Stomach smooth muscle (tissue), 2 donors: ENCODE measurements around the gene GNAZ.
"Not testable (repeated sequence)": the region's sequence is repeated elsewhere in the genome, so short reads cannot be mapped to it uniquely, and the experiment has no call there.

Experiments
- H3K27ac ChIP-seq: one replicate; pipeline ENCODE4 v1.7.0; 2013; ENCODE audit warnings: mild to moderate bottlenecking, low read length, inconsistent platforms
- H3K27me3 ChIP-seq, 2 donors: one replicate each; pipeline ENCODE4 v1.7.0; 2013; ENCODE audit warnings: low read length in 2 of 2; ENCODE audit not compliant: insufficient read depth in 2 of 2, control insufficient read depth in 1 of 2
- H3K36me3 ChIP-seq, 2 donors: one replicate each; pipeline ENCODE4 v1.7.0; 2013; ENCODE audit warnings: low read length in 2 of 2; ENCODE audit not compliant: control insufficient read depth in 2 of 2, insufficient read depth in 2 of 2
- H3K4me1 ChIP-seq: one replicate; pipeline ENCODE4 v1.7.0; 2013; ENCODE audit warnings: low read length; ENCODE audit not compliant: control insufficient read depth, insufficient read depth
- H3K4me3 ChIP-seq, 2 donors: one replicate each; pipeline ENCODE4 v1.7.0; 2013; ENCODE audit warnings: low read length in 2 of 2
- H3K9ac ChIP-seq, 2 donors: one replicate each; pipeline ENCODE4 v1.7.0; 2013; ENCODE audit warnings: low read length in 2 of 2, mild to moderate bottlenecking in 1 of 2
- H3K9me3 ChIP-seq, 2 donors: one replicate each; pipeline ENCODE4 v1.7.0; 2013; ENCODE audit warnings: low read length in 2 of 2; ENCODE audit not compliant: control insufficient read depth in 2 of 2
- donor health status: healthy.
- donor health status: Pancreatic carcinoma.

GNAZ gene

GRCh38 chr22:23070418-23071229 is at the start of gene GNAZ:
Gene GNAZ (plus strand): TSS chr22:23070519. CDS start chr22:23095696, 25,177 bp downstream.
- Histone ChIP-seq H3K4me1 (peaks cover 31% of the 10 kb centered on the region), H3K9ac (peak within 1 kb of the TSS; percentile 67 to 71), H3K4me3 (peak within 1 kb of the TSS; percentile 81 to 84), H3K9me3 (no peaks in the 10 kb centered on the region), H3K27me3 (no peaks in the 10 kb centered on the region), H3K36me3 (no peaks in the 10 kb centered on the region), H3K27ac (peak within 1 kb of the TSS; percentile 41)

GRCh38 chr22:23020659-23021293 is 49.5 kb upstream of the GNAZ start:
- Histone ChIP-seq H3K27ac (no peak overlapping the region), H3K4me3 (no peak overlapping the region), H3K9ac (no peak overlapping the region), H3K4me1 (no peaks in the 10 kb centered on the region), H3K27me3 (no peaks in the 10 kb centered on the region), H3K9me3 (no peaks in the 10 kb centered on the region), H3K36me3 (no peaks in the 10 kb centered on the region)

GRCh38 chr22:23021660-23022353 is 48.5 kb upstream of the GNAZ start:
- not testable (repeated sequence) for H3K9ac ChIP-seq, H3K27ac ChIP-seq, H3K4me3 ChIP-seq, H3K4me1 ChIP-seq, H3K9me3 ChIP-seq, H3K36me3 ChIP-seq, H3K27me3 ChIP-seq

GRCh38 chr22:23023294-23023693 is 47.0 kb upstream of the GNAZ start:
- Histone ChIP-seq H3K27ac (no peak overlapping the region), H3K27me3 (no peaks in the 10 kb centered on the region), H3K9me3 (no peaks in the 10 kb centered on the region), H3K4me1 (no peaks in the 10 kb centered on the region), H3K4me3 (no peak overlapping the region), H3K9ac (no peak overlapping the region), H3K36me3 (no peaks in the 10 kb centered on the region)

- Histone ChIP-seq H3K36me3 (no peaks in the 10 kb centered on the region), H3K4me3 (no peak overlapping the region), H3K27ac (no peak overlapping the region), H3K9ac (no peak overlapping the region), H3K9me3 (no peaks in the 10 kb centered on the region), H3K4me1 (no peaks in the 10 kb centered on the region), H3K27me3 (no peaks in the 10 kb centered on the region)
Measured at GRCh38 chr22:23026777-23027176, 43.5 kb upstream of the GNAZ start.

GRCh38 chr22:23027849-23028248 is 42.5 kb upstream of the GNAZ start:
- not testable (repeated sequence) for H3K9me3 ChIP-seq, H3K27ac ChIP-seq, H3K9ac ChIP-seq, H3K27me3 ChIP-seq, H3K4me1 ChIP-seq, H3K4me3 ChIP-seq, H3K36me3 ChIP-seq

- Histone ChIP-seq H3K4me1 (no peaks in the 10 kb centered on the region), H3K9ac (no peak overlapping the region)
Measured at GRCh38 chr22:23029521-23030228, 40.6 kb upstream of the GNAZ start.

GRCh38 chr22:23031381-23031780 is 38.9 kb upstream of the GNAZ start:
- Histone ChIP-seq H3K36me3 (no peaks in the 10 kb centered on the region), H3K27me3 (peaks cover 0 to 3% of the 10 kb centered on the region in 2 donors), H3K4me3 (no peak overlapping the region), H3K9me3 (no peaks in the 10 kb centered on the region), H3K4me1 (no peaks in the 10 kb centered on the region), H3K27ac (no peak overlapping the region), H3K9ac (no peak overlapping the region)

More at GRCh38 chr22:23029521-23030228, 40.6 kb upstream of the GNAZ start:
- Histone ChIP-seq H3K9me3 (no peaks in the 10 kb centered on the region), H3K4me3 (no peak overlapping the region), H3K27me3 (no peaks in the 10 kb centered on the region), H3K36me3 (no peaks in the 10 kb centered on the region), H3K27ac (no peak overlapping the region)

GRCh38 chr22:23031786-23032185 is 38.5 kb upstream of the GNAZ start:
- no peak overlapping the region for H3K9ac ChIP-seq
- H3K4me3 ChIP-seq: no peak overlapping the region
- H3K9me3 ChIP-seq: no peaks in the 10 kb centered on the region
- H3K27me3 ChIP-seq: peaks cover 0 to 5% of the 10 kb centered on the region in 2 donors
- no peaks in the 10 kb centered on the region for H3K4me1 ChIP-seq
- H3K36me3 ChIP-seq: no peaks in the 10 kb centered on the region
- H3K27ac ChIP-seq: no peak overlapping the region

GRCh38 chr22:23032658-23033057 is 37.7 kb upstream of the GNAZ start:
- Histone ChIP-seq H3K27me3 (peaks cover 0 to 8% of the 10 kb centered on the region in 2 donors), H3K4me3 (no peak overlapping the region), H3K27ac (no peak overlapping the region), H3K9me3 (no peaks in the 10 kb centered on the region), H3K9ac (no peak overlapping the region), H3K36me3 (no peaks in the 10 kb centered on the region), H3K4me1 (no peaks in the 10 kb centered on the region)
